HTR-8/SVneo (cell line): ENCODE results near the gene TEX48.

Experiments
- DNase-seq: peaks from one replicate; pipeline ENCODE4 v3.0.0; 2011; ENCODE audit warnings: low spot score, mixed read lengths; ENCODE audit not compliant: insufficient read length
- FAIRE-seq: peaks from 2 replicates; lab custom pipeline; 2011; peaks lifted over from hg19 to GRCh38; lab: Jason Lieb, UNC

The TEX48 gene

DNA sequence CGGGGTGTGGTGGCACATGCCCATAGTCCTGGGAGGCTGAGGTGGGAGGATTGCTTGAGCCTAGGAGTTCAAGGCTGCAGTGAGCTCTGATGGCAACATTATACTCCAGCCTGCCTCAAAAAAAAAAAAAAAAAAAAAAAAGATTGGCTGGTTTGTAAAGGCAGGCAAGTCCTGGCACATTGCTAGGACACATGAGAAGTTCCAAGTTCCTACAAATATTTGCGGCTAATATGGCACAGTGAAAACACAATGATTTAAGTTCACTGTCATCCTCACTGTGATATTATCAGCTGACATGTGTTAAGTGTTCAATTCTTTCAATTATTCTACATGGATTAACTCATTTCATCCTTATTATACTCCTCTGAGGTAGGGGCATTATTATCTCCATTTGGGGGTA, 50.8 kb downstream of the TEX48 start:
- DNase-seq = no peak
- no peak for FAIRE-seq

DNA sequence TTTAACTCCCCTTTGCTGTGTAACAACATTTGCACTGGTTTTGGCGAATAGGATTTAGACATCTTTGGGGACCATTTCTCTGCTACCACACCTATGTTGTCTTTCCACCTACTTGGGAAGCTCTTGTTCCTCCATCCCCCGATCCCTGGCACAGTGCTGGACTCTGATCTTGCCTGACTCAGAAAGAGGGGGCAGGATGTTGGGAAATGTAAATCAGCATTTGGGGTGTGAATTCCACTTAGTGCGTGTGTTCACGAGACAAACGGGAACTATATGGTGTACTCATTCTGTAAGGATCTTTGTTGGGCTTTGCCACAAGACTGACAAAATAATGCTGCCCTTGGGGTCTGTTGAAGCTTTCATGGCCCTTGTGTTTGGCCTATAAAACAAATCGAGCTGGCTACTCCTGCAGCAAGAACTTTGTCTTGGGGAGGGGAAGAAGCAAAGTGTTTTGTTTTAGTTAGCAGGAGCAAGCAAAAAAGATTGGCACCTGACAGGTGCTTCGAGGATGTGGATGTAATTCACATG, 52.4 kb downstream of the TEX48 start:
- FAIRE-seq (no peak), DNase-seq (no peak)

DNA sequence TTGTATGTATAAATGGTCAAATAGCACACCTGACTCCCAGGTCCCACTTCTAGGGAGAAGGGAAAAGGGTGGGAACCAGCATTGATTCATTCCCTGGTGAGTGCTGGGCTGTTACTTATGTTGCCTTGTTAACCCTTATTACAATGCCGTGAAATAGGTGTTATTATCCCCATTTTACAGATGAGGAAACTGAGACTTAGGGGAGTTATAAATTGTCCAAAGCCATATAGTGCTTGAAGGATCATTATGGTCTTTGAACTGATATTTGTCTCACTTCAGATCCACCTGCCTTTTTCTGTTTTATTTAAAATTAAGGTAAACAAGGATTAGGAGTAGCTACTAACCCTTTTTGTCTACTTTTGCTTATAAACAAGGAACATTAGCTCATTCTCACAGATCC, 54.4 kb downstream of the TEX48 start:
- FAIRE-seq (no peak), DNase-seq (no peak)

DNA sequence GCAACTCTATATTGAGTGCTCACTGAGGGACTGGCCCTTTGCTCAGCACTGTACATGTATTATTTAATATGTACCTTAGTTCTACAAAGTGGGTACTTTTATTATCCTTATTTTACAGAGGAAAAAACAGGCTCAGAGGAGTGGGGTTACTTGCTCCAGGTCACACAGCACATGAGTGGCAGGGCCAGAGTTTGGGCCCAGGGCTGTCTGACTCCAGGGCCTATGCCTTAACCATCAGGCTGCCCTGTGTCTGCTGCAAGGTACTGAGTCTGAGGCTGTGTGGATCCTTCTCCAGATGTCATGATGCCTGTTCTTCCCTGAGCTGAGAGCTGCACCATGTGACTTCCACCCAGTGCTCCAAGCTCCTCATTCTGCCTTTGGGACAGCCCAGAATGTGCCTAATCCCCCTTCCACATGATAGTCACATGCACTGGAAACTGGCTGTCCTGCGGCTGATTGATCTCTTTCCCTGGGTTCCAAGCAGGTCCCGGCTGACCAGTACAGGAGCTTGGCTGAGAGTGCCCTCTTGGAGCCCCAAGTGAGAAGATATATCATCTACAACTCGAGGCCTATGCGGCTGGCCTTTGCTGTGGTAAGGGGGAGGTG, 55.5 kb downstream of the TEX48 start:
- no peak for FAIRE-seq
- no peak for DNase-seq

DNA sequence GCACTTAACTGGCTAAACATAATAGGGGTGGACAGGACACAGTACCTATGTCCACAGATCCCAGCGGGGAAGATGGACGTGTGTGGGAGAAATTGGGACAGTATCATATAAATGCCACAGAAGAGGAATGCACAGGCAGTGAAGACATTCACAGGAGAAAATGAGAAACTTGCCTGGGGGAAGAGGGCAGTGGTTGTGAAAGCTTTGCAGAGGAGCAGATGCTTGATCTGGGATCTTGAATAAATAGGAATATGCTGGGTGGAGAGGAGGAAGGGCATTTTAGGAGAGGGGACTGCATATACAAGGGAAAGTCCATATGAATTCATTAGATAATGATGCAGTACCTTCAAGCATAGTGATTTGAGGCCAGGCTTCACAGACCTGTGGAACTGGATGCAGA, 57.3 kb downstream of the TEX48 start:
- DNase-seq (no peak), FAIRE-seq (no peak)

DNA sequence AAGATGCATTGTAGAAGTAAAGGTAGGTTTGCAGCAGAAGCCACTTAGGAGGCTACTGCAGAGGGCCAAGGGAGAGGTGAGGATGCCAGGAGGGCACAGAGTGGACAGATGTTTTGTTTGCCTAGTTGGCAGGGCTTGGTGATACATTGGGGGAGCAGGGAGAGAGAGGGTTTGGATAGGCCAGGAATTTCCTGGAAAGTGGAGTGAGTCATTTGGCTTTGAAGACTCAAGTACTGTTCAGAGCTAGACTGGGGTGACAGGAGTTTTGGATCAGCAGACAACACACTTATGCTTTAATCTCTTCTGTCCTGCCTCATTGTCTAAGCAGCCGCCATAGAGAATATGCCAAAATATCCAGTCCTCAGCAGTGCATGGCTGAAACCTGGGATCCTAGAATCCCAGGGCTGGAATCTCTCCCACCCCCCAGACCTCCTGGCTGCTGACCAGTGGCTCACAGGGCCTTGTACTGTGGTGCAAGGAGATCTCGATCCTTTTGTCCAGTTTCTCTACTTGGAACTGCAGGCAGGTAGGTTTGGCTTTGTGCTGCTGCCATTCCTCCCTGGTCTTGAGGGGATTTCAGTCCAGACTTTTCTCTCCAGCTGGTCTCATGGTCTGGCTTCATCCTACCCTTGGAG, 59.9 kb downstream of the TEX48 start:
- FAIRE-seq (no peak), DNase-seq (no peak)

DNA sequence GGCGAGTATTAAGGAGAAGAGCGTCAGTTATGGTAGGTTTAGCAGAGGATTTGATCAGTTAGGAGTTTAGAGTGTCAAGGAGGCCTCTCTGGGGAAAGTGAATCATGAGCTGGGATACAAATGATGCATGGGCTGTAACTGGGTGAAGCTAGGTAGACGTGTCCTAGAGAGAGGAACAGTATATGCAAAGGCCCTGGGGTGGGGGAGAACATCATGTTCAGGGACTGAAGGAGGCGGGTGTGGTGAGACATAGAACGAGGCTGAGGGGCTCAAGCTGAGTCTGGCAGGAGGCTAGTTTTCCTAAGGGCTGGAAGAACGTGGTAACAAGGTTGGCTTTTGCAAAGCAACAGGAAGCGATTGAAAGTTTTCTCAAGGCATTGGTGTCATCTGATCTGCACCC, 60.4 kb downstream of the TEX48 start:
- FAIRE-seq (no peak), DNase-seq (no peak)

DNA sequence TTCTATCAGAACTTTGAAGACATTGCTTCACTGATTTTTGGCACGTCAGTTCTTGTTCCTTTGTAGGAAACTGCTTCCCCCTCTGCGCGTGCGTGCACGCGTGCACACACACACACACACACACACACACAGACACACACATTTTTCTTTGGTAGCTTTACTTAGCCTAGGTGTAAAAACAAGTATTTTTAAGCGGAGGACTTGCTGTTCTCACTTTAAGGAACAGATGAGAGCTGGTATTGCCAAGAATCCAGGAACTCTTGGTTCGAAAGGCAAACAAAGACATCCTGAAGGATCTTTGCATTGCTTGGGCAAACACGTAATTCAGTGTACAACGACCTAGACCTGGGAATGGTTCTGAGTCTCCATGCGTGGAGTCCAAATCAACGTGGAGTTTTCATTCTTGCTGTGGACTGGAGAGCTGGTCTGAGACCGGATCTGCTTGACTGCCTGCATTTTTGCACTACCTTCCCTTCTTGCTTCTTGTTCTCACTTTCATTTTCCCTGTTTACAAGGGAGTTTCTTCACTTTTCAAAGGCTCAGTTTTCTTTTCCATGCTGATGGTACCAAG, 62.7 kb downstream of the TEX48 start:
- no peak for FAIRE-seq
- DNase-seq = no peak

DNA sequence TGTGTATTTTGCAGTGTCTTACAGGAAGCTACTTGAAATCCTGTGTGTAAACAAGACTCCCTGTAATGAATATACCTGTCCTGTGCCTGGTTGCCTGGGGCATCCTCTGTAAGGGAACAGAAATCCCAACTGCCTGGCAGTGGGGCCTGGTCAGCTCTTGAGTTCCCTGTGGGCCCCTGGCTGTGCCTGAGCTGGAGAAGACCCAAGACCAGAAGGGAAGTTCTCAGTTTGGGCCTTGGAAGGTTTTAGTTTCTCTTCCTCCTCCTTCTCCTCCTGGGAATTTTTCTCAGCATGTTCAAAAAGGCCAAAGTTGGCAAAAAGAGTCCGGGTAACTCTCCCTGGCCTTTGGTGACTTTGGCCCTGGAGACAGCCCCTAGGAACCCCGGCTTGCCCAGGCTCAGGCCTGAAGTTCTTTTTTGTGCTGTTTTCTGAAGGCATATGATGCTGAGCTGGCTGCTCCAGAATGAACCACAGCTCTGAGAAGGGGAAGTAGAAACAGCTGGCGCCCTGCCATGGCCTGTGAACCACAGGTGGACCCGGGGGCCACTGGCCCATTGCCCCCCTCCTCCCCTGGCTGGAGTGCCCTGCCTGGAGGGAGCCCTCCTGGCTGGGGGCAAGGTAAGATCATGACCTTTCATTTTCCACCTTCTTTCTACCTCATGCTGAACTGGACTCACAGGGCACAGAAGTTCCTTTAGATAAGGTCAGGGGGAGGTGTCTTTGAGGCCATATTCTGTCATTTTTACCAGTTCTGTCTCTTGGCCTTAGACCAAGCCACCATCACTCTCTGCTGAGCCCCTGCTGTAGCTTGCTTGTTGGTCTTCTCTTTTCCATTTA, 65.1 kb downstream of the TEX48 start:
- no peak for DNase-seq
- no peak for FAIRE-seq
